DOHH2 (cell line): Measurements from ENCODE around the gene OSBPL10.

Source experiments
- H3F3A ChIP-seq: fragments of 200-600 bp; sonication (generic), shearing (Covaris generic); 2 replicates; pipeline ENCODE4 v1.6.0; 2016; ENCODE audit warnings: antibody characterized with exemption, mild to moderate bottlenecking; ENCODE audit not compliant: control insufficient read depth, insufficient read depth
- H3K27ac ChIP-seq: fragments of 200-600 bp; sonication (generic); 2 replicates; pipeline ENCODE4 v1.5.1; 2014; ENCODE audit warnings: low read depth, mild to moderate bottlenecking, low read length, moderate library complexity
- H3K27me3 ChIP-seq: fragments of 200-600 bp; sonication (generic); 2 replicates; pipeline ENCODE4 v1.6.1; 2014; ENCODE audit warnings: mild to moderate bottlenecking, low read length, mixed read lengths; ENCODE audit not compliant: control insufficient read depth
- H3K36me3 ChIP-seq: fragments of 200-600 bp; sonication (generic); 2 replicates; pipeline ENCODE4 v1.6.1; 2014; ENCODE audit warnings: mild to moderate bottlenecking, low read length, moderate library complexity, mixed read lengths; ENCODE audit not compliant: control insufficient read depth
- H3K4me1 ChIP-seq: fragments of 200-600 bp; sonication (generic); 2 replicates; pipeline ENCODE4 v1.6.1; 2014; ENCODE audit warnings: mild to moderate bottlenecking, low read length, mixed read lengths; ENCODE audit not compliant: control insufficient read depth
- H3K4me2 ChIP-seq: fragments of 200-600 bp; sonication (generic); 2 replicates; pipeline ENCODE4 v1.6.0; 2014; ENCODE audit warnings: mild to moderate bottlenecking, low read length, moderate library complexity
- H3K4me3 ChIP-seq: fragments of 200-600 bp; sonication (generic); 2 replicates; pipeline ENCODE4 v1.5.1; 2014; ENCODE audit warnings: mild to moderate bottlenecking, low read length, mixed read lengths
- H3K79me2 ChIP-seq: fragments of 200-600 bp; sonication (generic); 2 replicates; pipeline ENCODE4 v1.6.1; 2014; ENCODE audit warnings: mild to moderate bottlenecking, low read length, mixed read lengths; ENCODE audit not compliant: control insufficient read depth
- H3K9me2 ChIP-seq: fragments of 200-600 bp; sonication (generic); replicated peaks from 2 replicates; pipeline ENCODE4 v1.6.1; 2014; ENCODE audit warnings: mild to moderate bottlenecking, low read length, mixed read lengths; ENCODE audit not compliant: control insufficient read depth
- H3K9me3 ChIP-seq: fragments of 200-600 bp; sonication (generic); 2 replicates; pipeline ENCODE4 v1.6.1; 2014; ENCODE audit warnings: antibody characterized with exemption, low read length, mixed read lengths; ENCODE audit not compliant: control insufficient read depth, insufficient read depth
- H4K20me1 ChIP-seq: fragments of 200-600 bp; sonication (generic); 2 replicates; pipeline ENCODE4 v1.6.0; 2014; ENCODE audit warnings: low read depth, mild to moderate bottlenecking, antibody characterized with exemption, low read length, moderate library complexity; ENCODE audit not compliant: control insufficient read depth, insufficient read depth
- CTCF ChIP-seq: fragments of 200-600 bp; sonication (generic); IDR thresholded peaks from one replicate; pipeline ENCODE4 v1.5.1; 2014; ENCODE audit warnings: antibody characterized with exemption, mild to moderate bottlenecking, low read depth, low read length; ENCODE audit not compliant: poor library complexity, severe bottlenecking
- EZH2phosphoT487 ChIP-seq: fragments of 200-600 bp; sonication (generic); IDR thresholded peaks from 2 replicates; pipeline ENCODE4 v1.6.1; 2017; ENCODE audit warnings: borderline replicate concordance, mild to moderate bottlenecking, antibody characterized with exemption, low read length, moderate library complexity, mixed read lengths

The OSBPL10 gene

GRCh38 chr3:31748281-31748932 is 232.7 kb downstream of the OSBPL10 start:
- TF ChIP-seq EZH2phosphoT487 (no peak), CTCF (no peak)
- H3K36me3 ChIP-seq = peaks cover 25% of the 10 kb centered on the region

GRCh38 chr3:31747785-31748184 is 233.3 kb downstream of the OSBPL10 start:
- H3K4me2 ChIP-seq = no peak overlapping the region
- H3K27ac ChIP-seq = no peak overlapping the region
- no peaks in the 10 kb centered on the region; the same call in 1 of the 2 replicates for H3K4me1 ChIP-seq
- H4K20me1 ChIP-seq = no peaks in the 10 kb centered on the region
- no peaks in the 10 kb centered on the region for H3K9me3 ChIP-seq
- TF ChIP-seq CTCF (no peak), EZH2phosphoT487 (no peak)
- no peaks in the 10 kb centered on the region for H3K9me2 ChIP-seq
- peaks cover 17% of the 10 kb centered on the region; the same call in 1 of the 2 replicates for H3K79me2 ChIP-seq
- no peaks in the 10 kb centered on the region for H3F3A ChIP-seq
- H3K27me3 ChIP-seq = no peaks in the 10 kb centered on the region
- H3K4me3 ChIP-seq = no peak overlapping the region
- H3K36me3 ChIP-seq = peaks cover 29% of the 10 kb centered on the region

More at GRCh38 chr3:31748281-31748932, 232.7 kb downstream of the OSBPL10 start:
- Histone ChIP-seq H3K4me1 (no peaks in the 10 kb centered on the region; the same call in 1 of the 2 replicates), H3K27me3 (no peaks in the 10 kb centered on the region), H4K20me1 (no peaks in the 10 kb centered on the region), H3K4me3 (no peak overlapping the region), H3K4me2 (no peak overlapping the region), H3K9me3 (no peaks in the 10 kb centered on the region), H3F3A (no peaks in the 10 kb centered on the region), H3K27ac (no peak overlapping the region), H3K9me2 (no peaks in the 10 kb centered on the region), H3K79me2 (peaks cover 17% of the 10 kb centered on the region; the same call in 1 of the 2 replicates)

- H4K20me1 ChIP-seq = no peaks in the 10 kb centered on the region
- no peaks in the 10 kb centered on the region for H3F3A ChIP-seq
- H3K4me3 ChIP-seq = no peak overlapping the region
- H3K9me2 ChIP-seq = no peaks in the 10 kb centered on the region
- peaks cover 38% of the 10 kb centered on the region for H3K36me3 ChIP-seq
- H3K9me3 ChIP-seq = no peaks in the 10 kb centered on the region
- H3K4me1 ChIP-seq = no peaks in the 10 kb centered on the region
- no peak overlapping the region for H3K4me2 ChIP-seq
- no peaks in the 10 kb centered on the region for H3K27me3 ChIP-seq
- no peak overlapping the region for H3K27ac ChIP-seq
- H3K79me2 ChIP-seq = no peaks in the 10 kb centered on the region
- no peak for TF ChIP-seq EZH2phosphoT487
- TF ChIP-seq CTCF = no peak
Measured at GRCh38 chr3:31744913-31745312, 236.1 kb downstream of the OSBPL10 start.
